AG10803 (cell line): ENCODE data around the gene GRID1.

Experiments used
- DNase-seq: peaks from one replicate; pipeline ENCODE4 v3.0.0; 2010; ENCODE audit warnings: low read depth
- H3K4me3 ChIP-seq: 2 replicates; pipeline ENCODE4 v1.5.1; 2011; ENCODE audit warnings: mild to moderate bottlenecking, low read length, control low read depth
- CTCF ChIP-seq: conservative IDR thresholded peaks from 2 replicates; pipeline ENCODE4 v1.5.1; 2011; ENCODE audit warnings: mild to moderate bottlenecking, low read length, control low read depth, inconsistent platforms

GRID1 gene

DNA sequence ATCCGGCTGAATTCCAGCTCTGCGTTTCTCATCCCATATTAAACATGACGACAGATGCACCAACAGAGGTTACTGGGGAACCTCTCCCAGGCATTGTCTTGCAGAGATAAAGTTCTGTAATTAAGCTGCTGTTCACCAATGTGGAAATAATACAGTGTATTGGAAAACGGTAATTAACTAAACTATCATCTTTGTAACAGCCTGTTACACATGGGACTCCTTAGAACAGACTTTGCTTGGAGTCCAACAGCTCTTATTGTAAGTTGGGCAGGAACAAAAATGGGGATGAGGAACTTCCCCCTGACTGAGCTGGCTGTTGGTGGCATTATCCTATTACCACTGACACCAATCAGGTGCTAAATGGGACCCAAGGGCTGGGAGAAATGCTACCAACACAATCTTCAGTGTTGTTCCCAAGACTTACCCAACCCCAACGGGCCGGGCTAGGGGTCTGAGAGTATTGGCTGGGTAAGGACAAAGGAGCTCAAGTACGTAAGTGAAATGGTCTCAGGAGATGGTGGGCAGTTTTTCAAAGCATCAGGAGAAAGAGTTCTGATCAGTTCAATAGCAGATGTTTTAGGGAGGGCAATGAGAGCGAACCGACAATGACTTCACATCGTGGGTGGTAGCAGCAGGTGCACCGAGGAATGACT lies 759.4 kb downstream of the GRID1 start:
- no peak for TF ChIP-seq CTCF
- DNase-seq: no peak
- H3K4me3 ChIP-seq: no peak overlapping the region

GRCh38 chr10:85606401-85606800 lies 760.2 kb downstream of the GRID1 start:
- H3K4me3 ChIP-seq: no peak overlapping the region
- TF ChIP-seq CTCF: no peak
- no peak for DNase-seq

DNA sequence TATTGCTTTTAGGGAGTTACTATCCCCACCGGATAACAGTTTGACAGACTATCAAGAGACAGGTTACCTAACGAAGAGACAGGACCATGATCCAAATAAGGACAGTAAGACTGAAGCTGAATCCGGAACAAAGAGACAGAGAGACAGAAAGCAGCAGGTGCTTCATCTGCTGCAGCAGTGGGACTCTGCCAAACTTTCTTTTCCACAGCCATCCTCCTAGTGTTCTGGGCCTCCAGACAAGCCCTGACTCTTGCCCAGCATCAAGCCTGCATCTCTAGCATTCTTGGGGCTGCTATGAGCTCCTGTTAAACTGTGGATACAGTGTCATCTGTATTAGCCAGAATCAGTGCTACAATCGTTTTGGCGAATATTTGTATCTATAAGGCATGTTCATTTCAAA lies 761.7 kb downstream of the GRID1 start:
- no peak for DNase-seq
- no peak for TF ChIP-seq CTCF
- H3K4me3 ChIP-seq: no peak overlapping the region

- no peak for DNase-seq
- no peak for TF ChIP-seq CTCF
- H3K4me3 ChIP-seq: no peak overlapping the region
Observed at GRCh38 chr10:85604136-85604725, 762.4 kb downstream of the GRID1 start.

GRCh38 chr10:85603151-85603940 lies 763.2 kb downstream of the GRID1 start:
- DNase-seq: no peak
- no peak for TF ChIP-seq CTCF
- no peak overlapping the region for H3K4me3 ChIP-seq

- no peak for DNase-seq
- no peak for TF ChIP-seq CTCF
- no peak overlapping the region for H3K4me3 ChIP-seq
Observed at GRCh38 chr10:85602713-85603112, 763.9 kb downstream of the GRID1 start.
